ENCODE data around the gene RASGRF1. TPM values are rescaled to one million over a fixed set of nuclear protein-coding genes. Genes with fewer than 3 reads are reported as not detected.

Gene RASGRF1
- total RNA-seq, 1 donor: not detected

DNA sequence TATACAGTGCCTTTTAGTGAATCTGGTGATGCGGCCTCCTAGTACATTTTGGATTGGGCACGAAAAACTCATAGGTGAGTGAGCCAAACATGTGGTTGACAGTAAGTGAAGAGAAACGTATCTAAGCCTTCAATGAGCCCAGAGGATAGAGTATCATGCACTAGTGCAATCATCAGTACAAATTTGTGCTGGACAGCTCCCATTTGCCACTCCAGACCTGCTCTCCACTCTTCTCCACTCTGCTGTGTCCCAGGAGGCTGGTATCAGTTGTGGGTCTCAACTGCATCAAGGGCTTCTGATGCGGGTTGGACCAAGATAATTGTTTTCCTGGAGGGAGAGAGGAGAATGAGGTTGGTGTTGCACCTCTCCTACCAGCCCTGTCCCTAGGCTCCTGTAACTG, 9.1 kb upstream of the RASGRF1 start:
- no peak for DNase-seq (ENCODE audit: low read depth)
- TF ChIP-seq, protein P1, sequence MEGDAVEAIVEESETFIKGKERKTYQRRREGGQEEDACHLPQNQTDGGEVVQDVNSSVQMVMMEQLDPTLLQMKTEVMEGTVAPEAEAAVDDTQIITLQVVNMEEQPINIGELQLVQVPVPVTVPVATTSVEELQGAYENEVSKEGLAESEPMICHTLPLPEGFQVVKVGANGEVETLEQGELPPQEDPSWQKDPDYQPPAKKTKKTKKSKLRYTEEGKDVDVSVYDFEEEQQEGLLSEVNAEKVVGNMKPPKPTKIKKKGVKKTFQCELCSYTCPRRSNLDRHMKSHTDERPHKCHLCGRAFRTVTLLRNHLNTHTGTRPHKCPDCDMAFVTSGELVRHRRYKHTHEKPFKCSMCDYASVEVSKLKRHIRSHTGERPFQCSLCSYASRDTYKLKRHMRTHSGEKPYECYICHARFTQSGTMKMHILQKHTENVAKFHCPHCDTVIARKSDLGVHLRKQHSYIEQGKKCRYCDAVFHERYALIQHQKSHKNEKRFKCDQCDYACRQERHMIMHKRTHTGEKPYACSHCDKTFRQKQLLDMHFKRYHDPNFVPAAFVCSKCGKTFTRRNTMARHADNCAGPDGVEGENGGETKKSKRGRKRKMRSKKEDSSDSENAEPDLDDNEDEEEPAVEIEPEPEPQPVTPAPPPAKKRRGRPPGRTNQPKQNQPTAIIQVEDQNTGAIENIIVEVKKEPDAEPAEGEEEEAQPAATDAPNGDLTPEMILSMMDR (IDR thresholded peaks at IDR 0.05; ENCODE audit: insufficient read depth, low read length): no peak
- no peak overlapping the region for H3K4me3 ChIP-seq (ENCODE audit: low read depth, low read length)

DNA sequence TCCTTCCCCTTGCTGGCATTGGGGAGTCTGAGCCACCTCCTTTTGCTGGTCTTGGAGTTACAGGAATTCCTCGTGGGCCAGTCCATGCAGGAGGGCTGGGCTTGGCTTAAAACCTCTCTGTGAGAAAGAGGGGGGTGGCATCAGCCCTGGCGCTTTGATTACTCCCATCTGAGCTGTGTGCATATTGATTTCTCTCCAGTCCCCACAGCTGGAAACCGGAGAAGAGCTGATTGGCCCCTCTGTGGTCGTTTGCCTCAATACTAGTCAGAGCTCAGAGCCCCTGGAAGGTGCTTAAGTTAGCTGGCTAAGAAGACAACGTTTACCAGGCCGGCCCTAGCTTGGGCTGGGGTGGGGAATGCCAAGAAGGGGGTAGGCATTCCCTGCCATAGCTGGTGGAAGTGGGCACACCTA, 4.0 kb upstream of the RASGRF1 start:
- TF ChIP-seq, protein P1 (IDR thresholded peaks at IDR 0.05; ENCODE audit: insufficient read depth, low read length): no peak
- no peak for DNase-seq (ENCODE audit: low read depth)
- no peak overlapping the region for H3K4me3 ChIP-seq (ENCODE audit: low read depth, low read length)

DNA sequence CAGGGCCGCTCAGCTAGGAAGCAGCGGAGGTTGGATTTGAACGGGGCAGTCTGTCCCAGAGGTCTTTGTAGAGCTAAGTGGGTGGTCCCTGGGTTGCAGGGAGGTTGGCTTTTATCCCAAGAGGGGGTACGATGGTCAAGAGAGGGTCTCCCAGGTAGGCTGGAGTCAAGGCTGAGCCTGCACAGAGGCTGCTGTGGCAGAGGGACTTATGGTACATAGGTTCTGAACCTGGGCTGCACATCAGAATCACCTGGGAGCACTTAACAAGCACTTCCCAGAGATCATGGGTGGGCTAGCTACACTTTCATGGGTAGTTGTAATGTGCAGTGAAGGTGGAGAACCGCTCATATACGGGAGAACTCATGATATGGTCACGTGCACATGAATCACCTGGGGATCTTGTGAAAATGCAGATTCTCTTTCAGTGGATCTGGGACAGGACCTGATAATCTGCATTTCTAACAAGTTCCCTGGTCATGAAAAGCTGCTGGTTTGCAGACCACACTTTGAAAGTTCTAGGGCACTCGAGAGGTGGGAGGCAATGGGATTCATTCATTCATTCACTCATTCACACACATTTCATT, 2.9 kb upstream of the RASGRF1 start:
- no peak for DNase-seq (ENCODE audit: low read depth)
- TF ChIP-seq, protein P1 (IDR thresholded peaks at IDR 0.05; ENCODE audit: insufficient read depth, low read length): no peak
- no peak overlapping the region for H3K4me3 ChIP-seq (ENCODE audit: low read depth, low read length)

DNA sequence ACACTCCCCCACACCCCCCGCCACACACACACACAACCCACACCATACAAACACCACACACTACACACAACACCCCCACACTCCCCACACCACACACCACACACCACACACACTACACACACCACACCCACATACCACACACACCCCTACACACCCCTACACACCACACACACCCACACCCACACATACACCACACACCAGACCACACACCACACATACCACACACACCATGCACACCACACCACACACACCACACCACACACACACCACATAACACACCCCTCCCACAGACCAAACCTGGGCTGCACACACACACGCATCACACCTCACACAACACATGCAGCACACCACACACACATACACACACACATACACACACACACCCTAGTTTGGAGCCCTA, 1.8 kb upstream of the RASGRF1 start:
- TF ChIP-seq, protein P1 (IDR thresholded peaks at IDR 0.05; ENCODE audit: insufficient read depth, low read length): no peak
- H3K4me3 ChIP-seq (ENCODE audit: low read depth, low read length): no peak overlapping the region
- no peak for DNase-seq (ENCODE audit: low read depth)

DNA sequence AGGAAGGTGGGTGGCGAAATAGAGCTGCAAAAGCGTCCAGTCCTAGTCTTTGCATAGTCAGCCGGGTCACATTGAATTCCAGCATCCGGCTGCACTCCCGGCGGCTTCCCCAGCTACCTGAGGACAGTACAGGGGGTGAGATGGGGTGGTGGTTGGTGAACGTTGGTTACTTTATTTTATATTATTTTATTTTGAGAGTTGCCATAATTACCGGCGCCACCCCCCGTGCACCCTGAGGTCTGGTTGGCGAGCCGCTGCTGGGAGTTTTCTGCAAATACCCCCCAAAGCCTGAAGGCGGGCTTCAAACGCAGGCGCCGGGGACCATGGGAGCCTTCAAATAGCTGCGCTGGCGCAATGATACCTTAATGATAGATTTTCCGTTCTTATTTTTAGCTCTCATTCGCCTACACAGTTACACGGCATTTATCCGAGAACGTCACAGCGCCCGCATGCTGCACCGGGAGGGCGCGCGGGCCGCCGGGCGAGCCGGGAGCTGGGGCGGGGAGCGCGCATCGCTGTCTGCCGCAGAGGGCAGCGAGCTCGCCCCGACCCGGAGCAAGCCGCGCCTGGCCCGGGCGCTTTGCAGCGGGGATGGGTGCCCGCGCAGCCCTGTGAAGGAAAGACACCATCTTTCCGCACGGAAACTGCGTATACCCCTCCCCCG, 756 bp upstream of the RASGRF1 start:
- no peak overlapping the region for H3K4me3 ChIP-seq (ENCODE audit: low read depth, low read length)
- TF ChIP-seq, protein P1 (IDR thresholded peaks at IDR 0.05; ENCODE audit: insufficient read depth, low read length): no peak
- no peak for DNase-seq (ENCODE audit: low read depth)

DNA sequence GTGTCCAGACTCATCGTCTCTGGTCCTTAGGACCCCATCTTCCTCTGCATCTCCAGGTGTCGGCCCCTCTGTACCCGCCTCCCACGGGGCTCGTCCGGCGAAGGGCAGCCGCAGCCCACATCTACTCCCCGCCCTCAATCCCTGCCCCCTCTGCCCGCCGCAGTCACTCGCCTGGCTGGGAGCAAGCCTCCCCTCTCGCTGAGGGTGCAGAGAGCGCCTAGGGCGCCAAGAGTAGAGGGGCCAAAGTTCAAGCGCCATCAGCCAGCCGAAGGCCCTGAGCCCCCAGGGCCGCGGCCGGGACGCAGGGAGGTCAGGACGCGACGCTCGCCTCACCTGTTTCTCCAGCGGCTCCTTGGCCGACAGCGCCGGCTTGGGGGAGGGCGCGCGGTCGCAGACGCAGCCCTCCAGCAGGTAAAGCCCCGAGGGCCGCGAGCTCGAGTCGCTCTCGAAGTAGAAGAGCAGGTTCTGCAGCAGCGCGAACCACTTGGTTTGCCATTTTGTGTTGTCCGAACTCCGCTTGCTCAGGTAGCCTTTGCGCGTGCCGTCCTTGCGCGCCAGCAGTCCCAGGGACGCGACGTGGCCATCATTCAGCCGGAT, 592 bp downstream of the RASGRF1 start:
- H3K4me3 ChIP-seq (ENCODE audit: low read depth, low read length): no peak overlapping the region
- no peak for DNase-seq (ENCODE audit: low read depth)
- TF ChIP-seq, protein P1 (IDR thresholded peaks at IDR 0.05; ENCODE audit: insufficient read depth, low read length): no peak
